SK-MEL-5 (cell line): ENCODE results near the gene ADK. TPM values are rescaled to one million over a fixed set of nuclear protein-coding genes. Genes with fewer than 3 reads are reported as not detected.
"Not testable (repeated sequence)": the region's sequence is repeated elsewhere in the genome, so short reads cannot be mapped to it uniquely, and the experiment has no call there.

ENCODE experiments used
- DNase-seq: peaks from one replicate; pipeline ENCODE4 v3.0.0-alpha.2; 2016; ENCODE audit warnings: low read depth, low spot score
- in situ Hi-C: cut with HindIII; loops from 2 replicates; pipeline ENCODE4 v1.10.0; 2016; ENCODE audit warnings: low sequenced_read_pairs, high pct_unique_total_duplicates, low pct_unique_long_range_greater_than_20kb
- total RNA-seq: library from RNA; depleted of rRNA; stranded (reverse); fragments of >200 nt; shearing (Covaris generic); gene quantifications from 2 replicates; pipeline ENCODE4 v1.2.3, GENCODE V29; 2014

ADK gene
- total RNA-seq, 1 experiment from 2014 or later: 21.8 TPM

- DNase-seq: no peak
- in situ Hi-C loops: no loop called here
Measured at GRCh38 chr10:74558897-74559296, 407.9 kb downstream of the ADK start.

- DNase-seq, in situ Hi-C loops: not testable (repeated sequence)
Measured at GRCh38 chr10:74568896-74569295, 417.9 kb downstream of the ADK start.

- in situ Hi-C loops, DNase-seq: not testable (repeated sequence)
Measured at GRCh38 chr10:74573497-74573896, 422.5 kb downstream of the ADK start.

GRCh38 chr10:74575191-74575720 is 424.2 kb downstream of the ADK start:
- no peak for DNase-seq
- in situ Hi-C loops: no loop called here

- no peak for DNase-seq
- in situ Hi-C loops: no loop called here
Measured at GRCh38 chr10:74575912-74576311, 424.9 kb downstream of the ADK start.

GRCh38 chr10:74576586-74576985 is 425.6 kb downstream of the ADK start:
- in situ Hi-C loops: no loop called here

GRCh38 chr10:74580438-74580837 is 429.4 kb downstream of the ADK start:
- in situ Hi-C loops, DNase-seq: not testable (repeated sequence)

More at GRCh38 chr10:74576586-74576985, 425.6 kb downstream of the ADK start:
- no peak for DNase-seq

- no peak for DNase-seq
Measured at GRCh38 chr10:74582566-74582965, 431.5 kb downstream of the ADK start.

GRCh38 chr10:74585231-74586087 is 434.4 kb downstream of the ADK start:
- in situ Hi-C loops: no loop called here
- DNase-seq: no peak

More at GRCh38 chr10:74582566-74582965, 431.5 kb downstream of the ADK start:
- in situ Hi-C loops: no loop called here

GRCh38 chr10:74586088-74586585 is 435.1 kb downstream of the ADK start:
- no peak for DNase-seq
- in situ Hi-C loops: no loop called here

- in situ Hi-C loops: no loop called here
- DNase-seq: no peak
Measured at GRCh38 chr10:74587109-74587854, 436.3 kb downstream of the ADK start.

GRCh38 chr10:74589226-74589673 is 438.2 kb downstream of the ADK start:
- in situ Hi-C loops: no loop called here
- DNase-seq: peak; percentile 84

- DNase-seq: no peak
- in situ Hi-C loops: no loop called here
Measured at GRCh38 chr10:74589851-74590250, 438.8 kb downstream of the ADK start.

GRCh38 chr10:74593470-74593869 is 442.4 kb downstream of the ADK start:
- DNase-seq: peak; percentile 9
- in situ Hi-C loops: no loop called here

GRCh38 chr10:74596713-74597112 is 445.7 kb downstream of the ADK start:
- in situ Hi-C loops: no loop called here
- DNase-seq: no peak

GRCh38 chr10:74598891-74599566 is 448.0 kb downstream of the ADK start:
- DNase-seq: peak; percentile 66

GRCh38 chr10:74599672-74600071 is 448.7 kb downstream of the ADK start:
- in situ Hi-C loops: no loop called here
- no peak for DNase-seq

More at GRCh38 chr10:74598891-74599566, 448.0 kb downstream of the ADK start:
- in situ Hi-C loops: no loop called here

GRCh38 chr10:74600170-74600569 is 449.1 kb downstream of the ADK start:
- in situ Hi-C loops: no loop called here
- no peak for DNase-seq
